ENCODE results near the gene PDZRN4.
"Not testable (repeated sequence)": the region's sequence is repeated elsewhere in the genome, so short reads cannot be mapped to it uniquely, and the experiment has no call there.

The PDZRN4 gene

GRCh38 chr12:41530441-41530840, 342.3 kb downstream of the PDZRN4 start:
- Histone ChIP-seq H3K4me1 (ENCODE audit: control insufficient read depth, insufficient read depth, low read length) (peaks cover 5% of the 10 kb centered on the region), H3K4me3 (ENCODE audit: low read length in 2 of 2) (no peak overlapping the region), H3K9ac (ENCODE audit: low read length in 2 of 2) (no peak overlapping the region), H3K27me3 (ENCODE audit: control insufficient read depth in 1 of 2, insufficient read depth in 2 of 2, low read length in 2 of 2) (no peaks in the 10 kb centered on the region), H3K27ac (ENCODE audit: low read length) (no peak overlapping the region), H3K9me3 (ENCODE audit: control insufficient read depth in 2 of 2, low read length in 2 of 2) (no peaks in the 10 kb centered on the region), H3K36me3 (ENCODE audit: control insufficient read depth in 2 of 2, insufficient read depth in 2 of 2, low read length in 2 of 2) (no peaks in the 10 kb centered on the region)

- H3K4me1 ChIP-seq (ENCODE audit: control insufficient read depth, insufficient read depth, low read length), result peaks cover 5% of the 10 kb centered on the region
- no peak overlapping the region for H3K9ac ChIP-seq (ENCODE audit: low read length in 2 of 2)
- no peaks in the 10 kb centered on the region for H3K9me3 ChIP-seq (ENCODE audit: control insufficient read depth in 2 of 2, low read length in 2 of 2)
- H3K36me3 ChIP-seq (ENCODE audit: control insufficient read depth in 2 of 2, insufficient read depth in 2 of 2, low read length in 2 of 2), result no peaks in the 10 kb centered on the region
- peak overlapping the region; percentile 46 for H3K27ac ChIP-seq (ENCODE audit: low read length)
- H3K4me3 ChIP-seq (ENCODE audit: low read length in 2 of 2), result no peak overlapping the region
- H3K27me3 ChIP-seq (ENCODE audit: control insufficient read depth in 1 of 2, insufficient read depth in 2 of 2, low read length in 2 of 2), result no peaks in the 10 kb centered on the region
These were observed 343.2 kb downstream of the PDZRN4 start for GRCh38 chr12:41531147-41531829.

GRCh38 chr12:41532072-41532471, 344.0 kb downstream of the PDZRN4 start:
- no peak overlapping the region for H3K4me3 ChIP-seq (ENCODE audit: low read length in 2 of 2)

GRCh38 chr12:41536813-41537490, 348.8 kb downstream of the PDZRN4 start:
- Histone ChIP-seq H3K9me3 (ENCODE audit: control insufficient read depth in 2 of 2, low read length in 2 of 2) (no peaks in the 10 kb centered on the region), H3K27me3 (ENCODE audit: control insufficient read depth in 1 of 2, insufficient read depth in 2 of 2, low read length in 2 of 2) (no peaks in the 10 kb centered on the region), H3K4me3 (ENCODE audit: low read length in 2 of 2) (no peak overlapping the region), H3K9ac (ENCODE audit: low read length in 2 of 2) (no peak overlapping the region), H3K4me1 (ENCODE audit: control insufficient read depth, insufficient read depth, low read length) (no peaks in the 10 kb centered on the region), H3K36me3 (ENCODE audit: control insufficient read depth in 2 of 2, insufficient read depth in 2 of 2, low read length in 2 of 2) (no peaks in the 10 kb centered on the region), H3K27ac (ENCODE audit: low read length) (no peak overlapping the region)

More at GRCh38 chr12:41532072-41532471, 344.0 kb downstream of the PDZRN4 start:
- Histone ChIP-seq H3K36me3 (ENCODE audit: control insufficient read depth in 2 of 2, insufficient read depth in 2 of 2, low read length in 2 of 2) (no peaks in the 10 kb centered on the region), H3K27me3 (ENCODE audit: control insufficient read depth in 1 of 2, insufficient read depth in 2 of 2, low read length in 2 of 2) (no peaks in the 10 kb centered on the region), H3K27ac (ENCODE audit: low read length) (no peak overlapping the region), H3K4me1 (ENCODE audit: control insufficient read depth, insufficient read depth, low read length) (peaks cover 5% of the 10 kb centered on the region), H3K9ac (ENCODE audit: low read length in 2 of 2) (no peak overlapping the region), H3K9me3 (ENCODE audit: control insufficient read depth in 2 of 2, low read length in 2 of 2) (no peaks in the 10 kb centered on the region)

GRCh38 chr12:41537522-41537921, 349.4 kb downstream of the PDZRN4 start:
- H3K36me3 ChIP-seq (ENCODE audit: control insufficient read depth in 2 of 2, insufficient read depth in 2 of 2, low read length in 2 of 2), result no peaks in the 10 kb centered on the region
- H3K27ac ChIP-seq (ENCODE audit: low read length), result no peak overlapping the region
- H3K27me3 ChIP-seq (ENCODE audit: control insufficient read depth in 1 of 2, insufficient read depth in 2 of 2, low read length in 2 of 2), result no peaks in the 10 kb centered on the region
- H3K9me3 ChIP-seq (ENCODE audit: control insufficient read depth in 2 of 2, low read length in 2 of 2), result no peaks in the 10 kb centered on the region
- H3K9ac ChIP-seq (ENCODE audit: low read length in 2 of 2), result no peak overlapping the region
- no peaks in the 10 kb centered on the region for H3K4me1 ChIP-seq (ENCODE audit: control insufficient read depth, insufficient read depth, low read length)
- no peak overlapping the region for H3K4me3 ChIP-seq (ENCODE audit: low read length in 2 of 2)

- H3K27ac ChIP-seq (ENCODE audit: low read length), result no peak overlapping the region
- H3K9me3 ChIP-seq (ENCODE audit: control insufficient read depth in 2 of 2, low read length in 2 of 2), result no peaks in the 10 kb centered on the region
- H3K9ac ChIP-seq (ENCODE audit: low read length in 2 of 2), result no peak overlapping the region
- no peaks in the 10 kb centered on the region for H3K4me1 ChIP-seq (ENCODE audit: control insufficient read depth, insufficient read depth, low read length)
- H3K36me3 ChIP-seq (ENCODE audit: control insufficient read depth in 2 of 2, insufficient read depth in 2 of 2, low read length in 2 of 2), result no peaks in the 10 kb centered on the region
- H3K4me3 ChIP-seq (ENCODE audit: low read length in 2 of 2), result no peak overlapping the region
- H3K27me3 ChIP-seq (ENCODE audit: control insufficient read depth in 1 of 2, insufficient read depth in 2 of 2, low read length in 2 of 2), result no peaks in the 10 kb centered on the region
These were observed 357.6 kb downstream of the PDZRN4 start for GRCh38 chr12:41545761-41546160.

- not testable (repeated sequence) for H3K9me3 ChIP-seq (ENCODE audit: control insufficient read depth in 2 of 2, low read length in 2 of 2); H3K4me1 ChIP-seq (ENCODE audit: control insufficient read depth, insufficient read depth, low read length); H3K27ac ChIP-seq (ENCODE audit: low read length); H3K27me3 ChIP-seq (ENCODE audit: control insufficient read depth in 1 of 2, insufficient read depth in 2 of 2, low read length in 2 of 2); H3K36me3 ChIP-seq (ENCODE audit: control insufficient read depth in 2 of 2, insufficient read depth in 2 of 2, low read length in 2 of 2); H3K4me3 ChIP-seq (ENCODE audit: low read length in 2 of 2); H3K9ac ChIP-seq (ENCODE audit: low read length in 2 of 2)
These were observed 359.0 kb downstream of the PDZRN4 start for GRCh38 chr12:41547071-41547470.

- H3K27me3 ChIP-seq (ENCODE audit: control insufficient read depth in 1 of 2, insufficient read depth in 2 of 2, low read length in 2 of 2), result no peaks in the 10 kb centered on the region
- no peaks in the 10 kb centered on the region for H3K9me3 ChIP-seq (ENCODE audit: control insufficient read depth in 2 of 2, low read length in 2 of 2)
- no peak overlapping the region for H3K9ac ChIP-seq (ENCODE audit: low read length in 2 of 2)
- peaks cover 0 to 5% of the 10 kb centered on the region in 2 donors for H3K36me3 ChIP-seq (ENCODE audit: control insufficient read depth in 2 of 2, insufficient read depth in 2 of 2, low read length in 2 of 2)
- H3K27ac ChIP-seq (ENCODE audit: low read length), result no peak overlapping the region
- no peak overlapping the region for H3K4me3 ChIP-seq (ENCODE audit: low read length in 2 of 2)
- no peaks in the 10 kb centered on the region for H3K4me1 ChIP-seq (ENCODE audit: control insufficient read depth, insufficient read depth, low read length)
These were observed 360.8 kb downstream of the PDZRN4 start for GRCh38 chr12:41548926-41549325.

DNA sequence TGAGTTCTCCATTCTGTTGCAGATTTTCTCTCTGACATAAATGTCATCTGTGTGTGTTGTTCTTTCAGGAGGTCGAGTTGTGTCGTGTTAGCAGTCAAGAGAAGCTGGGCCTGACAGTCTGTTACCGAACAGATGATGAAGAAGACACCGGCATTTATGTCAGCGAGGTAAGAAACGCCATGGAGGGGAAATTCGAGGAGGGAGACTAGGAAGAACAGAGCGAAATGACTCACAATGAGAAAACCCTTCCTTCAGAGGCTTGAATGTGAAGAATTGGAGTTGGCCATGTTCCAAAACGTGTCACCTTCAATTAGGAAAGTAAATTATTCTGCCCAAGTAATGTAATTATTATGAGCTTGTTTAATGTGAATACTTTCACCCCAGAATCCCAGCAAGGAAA, 364.5 kb downstream of the PDZRN4 start:
- Histone ChIP-seq H3K4me1 (ENCODE audit: control insufficient read depth, insufficient read depth, low read length) (no peaks in the 10 kb centered on the region), H3K27me3 (ENCODE audit: control insufficient read depth in 1 of 2, insufficient read depth in 2 of 2, low read length in 2 of 2) (no peaks in the 10 kb centered on the region), H3K9ac (ENCODE audit: low read length in 2 of 2) (no peak overlapping the region), H3K9me3 (ENCODE audit: control insufficient read depth in 2 of 2, low read length in 2 of 2) (no peaks in the 10 kb centered on the region), H3K36me3 (ENCODE audit: control insufficient read depth in 2 of 2, insufficient read depth in 2 of 2, low read length in 2 of 2) (peaks cover 4 to 7% of the 10 kb centered on the region in 2 donors), H3K4me3 (ENCODE audit: low read length in 2 of 2) (no peak overlapping the region), H3K27ac (ENCODE audit: low read length) (no peak overlapping the region)

- no peaks in the 10 kb centered on the region for H3K27me3 ChIP-seq (ENCODE audit: control insufficient read depth in 1 of 2, insufficient read depth in 2 of 2, low read length in 2 of 2)
- H3K27ac ChIP-seq (ENCODE audit: low read length), result no peak overlapping the region
- no peak overlapping the region for H3K4me3 ChIP-seq (ENCODE audit: low read length in 2 of 2)
- H3K9ac ChIP-seq (ENCODE audit: low read length in 2 of 2), result no peak overlapping the region
- H3K4me1 ChIP-seq (ENCODE audit: control insufficient read depth, insufficient read depth, low read length), result no peaks in the 10 kb centered on the region
- peaks cover 4 to 7% of the 10 kb centered on the region in 2 donors for H3K36me3 ChIP-seq (ENCODE audit: control insufficient read depth in 2 of 2, insufficient read depth in 2 of 2, low read length in 2 of 2)
- no peaks in the 10 kb centered on the region for H3K9me3 ChIP-seq (ENCODE audit: control insufficient read depth in 2 of 2, low read length in 2 of 2)
These were observed 368.1 kb downstream of the PDZRN4 start for GRCh38 chr12:41556176-41556575.

DNA sequence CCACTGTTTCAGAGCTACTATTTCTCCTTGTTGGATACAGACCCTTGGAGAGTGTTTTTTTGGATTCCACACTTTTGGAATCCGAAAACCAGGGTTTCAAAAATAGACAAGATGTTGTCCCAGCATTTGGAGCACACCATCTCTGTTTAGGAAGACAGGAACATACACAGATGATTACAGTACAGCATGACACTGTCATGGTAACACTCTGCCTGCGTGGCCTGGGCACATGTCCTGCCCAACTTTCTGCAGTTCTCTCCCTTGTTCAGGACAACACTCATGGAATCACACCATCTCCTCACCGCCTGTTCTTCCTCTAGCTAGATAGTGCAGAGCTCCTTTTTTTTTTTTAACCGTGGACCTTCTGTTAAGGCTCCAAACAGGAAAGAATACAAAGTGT, 369.2 kb downstream of the PDZRN4 start:
- Histone ChIP-seq H3K4me3 (ENCODE audit: low read length in 2 of 2) (no peak overlapping the region), H3K36me3 (ENCODE audit: control insufficient read depth in 2 of 2, insufficient read depth in 2 of 2, low read length in 2 of 2) (peaks cover 4 to 7% of the 10 kb centered on the region in 2 donors), H3K27ac (ENCODE audit: low read length) (no peak overlapping the region), H3K27me3 (ENCODE audit: control insufficient read depth in 1 of 2, insufficient read depth in 2 of 2, low read length in 2 of 2) (no peaks in the 10 kb centered on the region), H3K9ac (ENCODE audit: low read length in 2 of 2) (no peak overlapping the region), H3K9me3 (ENCODE audit: control insufficient read depth in 2 of 2, low read length in 2 of 2) (no peaks in the 10 kb centered on the region), H3K4me1 (ENCODE audit: control insufficient read depth, insufficient read depth, low read length) (no peaks in the 10 kb centered on the region)

All from stomach smooth muscle (tissue), 2 donors.